Ishikawa (cell line): Measurements from ENCODE around the gene CIT.

Experiments
- USF1 ChIP-seq: IDR thresholded peaks from 2 replicates; pipeline ENCODE4 v1.6.1; 2012
- YY1 ChIP-seq: IDR thresholded peaks from 2 replicates; pipeline ENCODE4 v1.6.1; 2012; ENCODE audit warnings: low read depth
- ZBTB7A ChIP-seq: IDR thresholded peaks from 2 replicates; pipeline ENCODE4 v1.6.1; 2012; ENCODE audit warnings: low read depth

DNA sequence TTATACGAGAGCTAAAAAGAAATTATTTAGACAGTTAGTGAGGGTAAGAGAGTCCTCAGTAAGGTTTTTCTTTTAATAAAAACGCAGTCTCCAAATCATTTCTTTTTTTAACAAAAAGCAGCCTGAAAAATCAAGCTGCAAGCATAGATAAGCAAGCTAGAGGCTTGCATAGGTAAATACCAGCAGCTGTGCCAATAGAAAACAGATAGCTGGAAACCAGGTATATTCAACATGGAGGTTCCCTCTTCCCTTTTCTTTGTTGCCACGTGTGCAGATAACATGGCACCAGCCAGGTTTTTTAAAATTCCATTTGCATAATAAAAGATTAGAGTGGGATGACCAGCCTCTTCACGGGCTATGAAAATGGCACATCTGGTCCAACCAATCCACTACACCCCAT, 215.2 kb downstream of the CIT start:
- TF ChIP-seq ZBTB7A (no peak), USF1 (no peak), YY1 (no peak)
